GM19397 (cell line): Measurements from ENCODE around the gene L3MBTL2.

Experiments used
- ATAC-seq: cut with Tn5 transposase; IDR thresholded peaks from one replicate; pipeline ENCODE4 v1.9.1; 2021; ENCODE audit warnings: mild to moderate bottlenecking, moderate library complexity; ENCODE audit not compliant: unreplicated experiment

Gene L3MBTL2

GRCh38 chr22:41264408-41264941 is 59.4 kb downstream of the L3MBTL2 start:
- no peak for ATAC-seq

GRCh38 chr22:41267958-41268357 is 62.8 kb downstream of the L3MBTL2 start:
- no peak for ATAC-seq

DNA sequence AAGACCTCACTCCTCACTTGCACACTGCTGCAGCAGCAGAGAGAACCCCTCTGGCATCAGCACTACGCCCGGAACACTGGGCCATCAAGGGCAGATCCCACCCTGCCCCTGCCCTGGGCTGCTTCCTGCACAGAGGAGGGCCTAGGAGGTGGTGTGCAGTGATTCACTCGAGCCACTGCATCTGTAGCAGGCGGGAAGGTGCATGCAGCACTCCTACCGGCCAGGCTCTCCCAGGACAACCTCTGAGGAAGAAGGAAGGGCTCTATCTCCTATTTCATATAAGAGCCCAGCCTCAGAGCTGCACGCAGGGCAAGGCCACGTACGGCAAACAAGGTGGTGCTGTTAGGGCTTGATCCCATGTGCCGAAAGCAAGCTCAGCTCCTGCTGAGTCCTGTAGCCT is 66.7 kb downstream of the L3MBTL2 start:
- no peak for ATAC-seq

- ATAC-seq: no peak
These were observed 68.0 kb downstream of the L3MBTL2 start for GRCh38 chr22:41273128-41273527.

GRCh38 chr22:41274856-41275255 is 69.7 kb downstream of the L3MBTL2 start:
- no peak for ATAC-seq

DNA sequence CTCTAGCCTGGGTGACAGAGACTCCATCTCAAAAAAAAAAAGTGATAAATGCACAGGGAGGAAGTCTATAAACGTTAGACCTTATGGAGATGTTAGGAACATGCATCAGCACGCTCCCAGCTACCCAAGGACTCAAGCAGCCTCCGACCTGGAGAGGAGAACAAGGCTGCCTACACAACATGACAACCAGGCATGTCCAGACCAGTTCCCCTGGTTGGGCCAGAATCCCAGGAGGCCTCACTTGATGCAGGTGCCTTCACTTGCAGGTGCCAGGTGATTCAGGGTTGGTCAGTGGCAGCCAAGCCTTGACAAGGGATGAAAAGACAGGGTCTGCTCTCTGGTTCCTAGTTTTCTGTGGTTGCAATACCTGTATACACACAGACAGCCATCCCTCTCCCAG is 75.0 kb downstream of the L3MBTL2 start:
- no peak for ATAC-seq

GRCh38 chr22:41280854-41281253 is 75.7 kb downstream of the L3MBTL2 start:
- no peak for ATAC-seq
